Coronary artery (tissue), 2 donors: Measurements from ENCODE around the gene ELAC2.

Experiments
- DNase-seq: peaks from one replicate; pipeline ENCODE4 v3.0.0-alpha.2; 2017; ENCODE audit warnings: low spot score
- H3K27ac ChIP-seq, 2 donors: fragments of 200-600 bp; sonication (generic); one replicate each; pipeline ENCODE4 v1.5.1; 2016 to 2019
- H3K4me3 ChIP-seq: fragments of 200-600 bp; sonication (generic); 2 replicates; pipeline ENCODE4 v1.5.1; 2016; ENCODE audit warnings: mild to moderate bottlenecking, moderate library complexity
- CTCF ChIP-seq: fragments of 200-600 bp; sonication (generic); IDR thresholded peaks from one replicate; pipeline ENCODE4 v1.5.1; 2019; ENCODE audit warnings: antibody characterized with exemption

Gene ELAC2

DNA sequence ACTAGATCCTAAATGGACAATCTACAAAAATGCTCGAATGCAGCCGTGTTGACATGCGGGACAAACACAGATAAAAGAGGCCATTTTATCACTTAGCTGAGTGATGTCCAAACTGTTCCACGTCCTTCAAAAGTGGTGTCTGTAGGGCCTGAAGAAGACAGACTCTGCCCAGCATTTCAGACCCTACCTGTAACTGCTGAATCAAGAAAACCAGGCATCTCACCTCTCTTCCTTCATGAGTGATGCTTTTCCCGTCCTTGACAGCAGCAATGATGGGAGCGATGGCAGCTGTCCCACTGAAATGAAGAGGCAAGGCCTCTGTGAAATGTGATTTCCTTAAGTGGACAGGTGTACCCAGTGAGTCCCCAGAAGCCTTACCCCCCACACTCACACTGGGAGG lies 12.3 kb downstream of the ELAC2 start:
- Histone ChIP-seq H3K4me3 (no peak overlapping the region), H3K27ac (no peak overlapping the region)
- TF ChIP-seq CTCF: no peak
- no peak for DNase-seq

DNA sequence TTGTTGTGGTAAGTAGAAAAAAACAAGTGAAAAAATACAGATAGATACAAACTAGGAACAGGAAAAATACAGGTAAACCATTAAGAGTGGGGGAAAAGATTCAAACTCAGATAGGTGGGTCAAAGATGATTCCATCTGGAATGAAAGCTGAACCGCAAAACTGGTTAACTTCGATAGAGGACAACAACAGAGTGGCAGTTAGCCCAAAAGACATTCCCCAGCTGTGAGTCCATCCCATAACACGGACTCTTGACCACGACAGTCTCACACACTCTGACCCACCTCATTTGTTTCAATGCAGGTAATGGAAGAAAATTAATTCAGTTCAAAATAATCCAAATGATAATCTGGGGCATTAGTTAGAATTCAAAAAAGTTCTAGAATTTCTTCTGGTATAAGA lies 13.5 kb downstream of the ELAC2 start:
- no peak for DNase-seq
- Histone ChIP-seq H3K27ac (no peak overlapping the region), H3K4me3 (no peak overlapping the region)
- TF ChIP-seq CTCF: no peak

DNA sequence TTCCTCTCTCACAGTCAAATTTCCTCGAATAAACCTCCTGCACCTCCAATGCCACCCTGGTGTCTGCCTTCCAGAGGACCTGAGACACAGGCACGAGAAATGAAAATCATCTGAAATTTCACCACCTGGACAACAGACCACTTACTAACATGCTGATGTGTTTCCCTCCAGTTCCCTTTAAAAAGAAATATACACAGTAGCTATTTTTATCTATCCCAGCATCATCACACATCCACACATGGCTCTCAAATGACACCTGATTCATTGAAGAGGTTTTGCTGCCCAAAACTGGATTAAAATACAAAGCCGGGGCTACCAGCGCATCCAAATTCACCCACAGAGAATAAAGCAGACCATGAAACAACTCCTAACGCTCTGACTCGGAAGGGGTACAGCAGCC lies 13.9 kb downstream of the ELAC2 start:
- Histone ChIP-seq H3K4me3 (no peak overlapping the region), H3K27ac (no peak overlapping the region)
- DNase-seq: no peak
- no peak for TF ChIP-seq CTCF

DNA sequence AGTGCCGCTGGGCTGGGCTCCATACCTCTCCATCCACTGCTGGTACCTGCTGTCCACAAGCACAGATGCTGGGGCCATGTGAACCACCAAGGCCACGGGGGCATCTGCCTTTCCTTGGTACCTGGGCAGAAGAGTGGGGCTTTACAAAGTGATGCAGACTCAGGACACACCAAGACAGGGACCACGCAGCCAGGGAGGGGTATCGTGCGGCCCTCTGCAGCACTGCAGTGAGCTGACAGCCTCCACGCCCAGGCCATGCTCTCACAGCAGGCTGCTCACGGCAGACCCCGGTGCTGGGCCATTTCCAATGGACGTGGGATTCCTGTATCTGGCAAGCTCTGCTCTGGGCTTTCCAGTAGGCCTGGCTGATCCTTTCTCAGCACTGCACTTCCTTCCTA lies 14.4 kb downstream of the ELAC2 start:
- no peak overlapping the region for H3K4me3 ChIP-seq
- no peak for TF ChIP-seq CTCF
- DNase-seq: no peak
- no peak overlapping the region for H3K27ac ChIP-seq

DNA sequence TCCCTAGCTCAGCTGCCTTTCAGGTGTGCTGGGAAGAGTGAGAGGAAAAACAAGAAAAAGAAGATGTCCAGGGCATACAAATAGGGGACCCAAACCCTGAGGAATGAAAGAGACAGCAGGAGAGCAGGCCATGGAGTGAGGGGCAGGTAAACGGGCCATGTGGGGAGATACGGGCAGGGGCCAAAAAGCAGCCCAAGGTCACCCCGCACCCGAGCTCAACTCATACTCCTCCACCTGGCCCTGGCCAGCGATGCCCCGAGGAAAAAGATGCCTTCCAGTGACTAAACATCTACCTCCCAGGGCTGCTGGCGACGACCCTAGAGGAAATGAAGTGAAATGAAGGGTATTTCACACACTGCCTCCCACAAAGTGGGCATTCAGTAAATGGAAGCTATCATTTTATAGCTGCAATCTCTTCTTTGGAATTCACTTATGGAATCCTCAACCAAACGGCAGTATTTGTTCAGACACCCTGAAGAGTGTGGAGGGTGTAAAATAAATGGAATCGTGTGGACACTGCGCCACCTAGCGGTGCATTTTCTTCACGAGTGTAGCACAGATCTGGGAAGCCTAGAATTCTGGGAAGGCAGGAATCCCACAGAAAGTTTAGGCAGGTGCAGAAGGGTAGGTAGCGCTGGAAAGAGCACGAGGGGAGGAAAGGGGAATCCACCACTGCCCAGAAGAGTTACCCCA lies 14.9 kb downstream of the ELAC2 start:
- Histone ChIP-seq H3K27ac (no peak overlapping the region), H3K4me3 (no peak overlapping the region)
- DNase-seq: no peak
- TF ChIP-seq CTCF: peak; percentile 80

DNA sequence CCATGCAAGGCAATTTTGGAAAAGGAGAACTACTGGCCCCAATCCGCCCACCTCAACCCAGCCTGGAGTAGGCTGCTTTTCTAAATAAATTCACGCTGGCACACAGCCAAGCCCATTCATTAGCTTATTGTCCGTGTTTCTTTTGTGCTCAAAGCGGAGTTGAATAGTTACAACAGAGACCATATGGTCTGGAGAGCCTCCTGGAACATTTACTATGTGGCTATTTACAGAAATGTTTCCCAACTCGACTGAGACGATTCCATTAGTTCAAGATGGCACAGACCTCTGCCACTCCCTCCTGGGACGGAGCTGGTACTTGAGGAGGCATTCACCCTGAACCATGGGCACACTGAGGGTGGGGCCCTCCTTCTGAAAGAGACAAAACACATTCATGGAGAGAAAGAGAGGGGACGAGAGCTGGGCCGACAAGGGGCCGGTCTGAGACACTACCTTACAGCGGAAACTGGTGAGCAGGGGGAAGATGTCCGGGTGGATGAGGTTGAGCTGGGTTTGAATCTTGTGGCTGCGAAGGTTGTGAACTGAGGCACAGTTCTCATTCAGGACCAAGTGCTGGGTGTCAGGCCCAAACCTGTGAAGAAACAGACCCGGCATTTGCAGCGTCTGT lies 15.7 kb downstream of the ELAC2 start:
- DNase-seq: no peak
- Histone ChIP-seq H3K4me3 (no peak overlapping the region), H3K27ac (no peak overlapping the region)
- TF ChIP-seq CTCF: no peak

DNA sequence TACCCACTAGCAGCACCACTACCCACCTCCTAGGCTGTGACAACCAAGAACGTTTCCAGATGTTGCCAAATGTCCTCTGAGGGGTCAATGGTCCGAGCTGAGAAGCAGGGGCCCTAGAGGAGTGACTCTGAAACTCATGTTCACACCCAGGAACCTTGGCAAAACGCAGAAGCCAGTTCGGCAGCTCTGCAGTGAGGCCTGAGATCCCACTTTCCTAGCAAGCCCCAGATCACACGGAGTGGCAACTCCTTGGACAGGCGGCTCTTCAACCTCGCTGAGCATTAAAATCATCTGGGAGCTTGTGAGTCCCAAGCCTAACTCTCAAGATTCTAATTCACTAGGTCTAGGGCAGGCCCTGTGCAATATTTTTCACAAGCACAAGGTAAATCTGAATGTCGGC lies 17.3 kb downstream of the ELAC2 start:
- no peak for TF ChIP-seq CTCF
- no peak overlapping the region for H3K27ac ChIP-seq
- H3K4me3 ChIP-seq: no peak overlapping the region
- no peak for DNase-seq
